HL-60 (cell line): ENCODE results near the gene DMAP1.

Experiments used
- DNase-seq, 2 experiments: peaks; one replicate each; pipeline ENCODE4 v3.0.0-alpha.2; 2010 to 2020; ENCODE audit warnings: low read depth in 1 of 2, low spot score in 1 of 2
- H3K27ac ChIP-seq: fragments of 250-450 bp; sonication (Bioruptor Pico); replicated peaks from 2 replicates; pipeline ENCODE4 v1.5.1; 2020; ENCODE audit warnings: mild to moderate bottlenecking, moderate library complexity
- H3K27me3 ChIP-seq: fragments of 250-450 bp; sonication (Bioruptor Pico); 2 replicates; pipeline ENCODE4 v1.5.1; 2021; ENCODE audit warnings: mild to moderate bottlenecking, moderate library complexity; ENCODE audit not compliant: insufficient read depth, poor library complexity, severe bottlenecking
- H3K4me3 ChIP-seq: replicated peaks from 2 replicates; pipeline ENCODE4 v1.5.1; 2011; ENCODE audit warnings: mild to moderate bottlenecking, control low read depth, low read length; ENCODE audit not compliant: insufficient read depth
- GABPA ChIP-seq: IDR thresholded peaks from 2 replicates; pipeline ENCODE4 v1.6.1; 2012; ENCODE audit warnings: low read depth
- POLR2AphosphoS5 ChIP-seq: IDR thresholded peaks from 2 replicates; pipeline ENCODE4 v1.6.1; 2012; ENCODE audit warnings: low read depth
- SPI1 ChIP-seq: IDR thresholded peaks from 2 replicates; pipeline ENCODE4 v1.6.1; 2012; ENCODE audit warnings: low read depth, mild to moderate bottlenecking, borderline replicate concordance
- TF ChIP-seq, protein P1 (sequence below): IDR thresholded peaks from one replicate; pipeline ENCODE4 v1.5.1; 2011; ENCODE audit warnings: low read length, control low read depth, inconsistent platforms; ENCODE audit not compliant: insufficient read depth
- TF ChIP-seq, protein P2 (sequence below): IDR thresholded peaks from 2 replicates; pipeline ENCODE4 v1.6.1; 2012; ENCODE audit warnings: low read depth; ENCODE audit not compliant: insufficient replicate concordance

The DMAP1 gene

DNA sequence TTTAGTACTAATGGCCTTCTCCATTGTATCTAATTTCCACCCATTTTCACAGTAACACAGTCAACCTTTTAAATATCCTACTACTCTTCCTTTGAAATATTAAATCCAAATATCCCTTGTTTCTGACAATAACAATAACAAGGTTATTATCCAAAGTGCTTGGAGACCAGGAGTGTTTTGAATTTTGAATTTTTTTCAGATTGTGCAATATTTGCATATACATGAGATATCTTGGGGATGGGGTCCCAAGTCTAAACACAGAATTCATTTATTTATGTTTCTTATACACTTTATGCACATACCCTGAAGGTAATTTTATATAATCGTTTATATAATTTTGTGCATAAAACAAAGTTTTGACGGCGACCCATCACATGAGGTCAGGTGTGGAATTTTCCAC lies 17.5 kb downstream of the DMAP1 start:
- H3K27ac ChIP-seq: no peak overlapping the region
- no peak overlapping the region for H3K4me3 ChIP-seq
- no peak for DNase-seq
- H3K27me3 ChIP-seq: no peaks in the 10 kb centered on the region
- TF ChIP-seq POLR2AphosphoS5 (no peak), SPI1 (no peak), GABPA (no peak)
- TF ChIP-seq, protein P1, sequence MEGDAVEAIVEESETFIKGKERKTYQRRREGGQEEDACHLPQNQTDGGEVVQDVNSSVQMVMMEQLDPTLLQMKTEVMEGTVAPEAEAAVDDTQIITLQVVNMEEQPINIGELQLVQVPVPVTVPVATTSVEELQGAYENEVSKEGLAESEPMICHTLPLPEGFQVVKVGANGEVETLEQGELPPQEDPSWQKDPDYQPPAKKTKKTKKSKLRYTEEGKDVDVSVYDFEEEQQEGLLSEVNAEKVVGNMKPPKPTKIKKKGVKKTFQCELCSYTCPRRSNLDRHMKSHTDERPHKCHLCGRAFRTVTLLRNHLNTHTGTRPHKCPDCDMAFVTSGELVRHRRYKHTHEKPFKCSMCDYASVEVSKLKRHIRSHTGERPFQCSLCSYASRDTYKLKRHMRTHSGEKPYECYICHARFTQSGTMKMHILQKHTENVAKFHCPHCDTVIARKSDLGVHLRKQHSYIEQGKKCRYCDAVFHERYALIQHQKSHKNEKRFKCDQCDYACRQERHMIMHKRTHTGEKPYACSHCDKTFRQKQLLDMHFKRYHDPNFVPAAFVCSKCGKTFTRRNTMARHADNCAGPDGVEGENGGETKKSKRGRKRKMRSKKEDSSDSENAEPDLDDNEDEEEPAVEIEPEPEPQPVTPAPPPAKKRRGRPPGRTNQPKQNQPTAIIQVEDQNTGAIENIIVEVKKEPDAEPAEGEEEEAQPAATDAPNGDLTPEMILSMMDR: no peak
- TF ChIP-seq, protein P2, sequence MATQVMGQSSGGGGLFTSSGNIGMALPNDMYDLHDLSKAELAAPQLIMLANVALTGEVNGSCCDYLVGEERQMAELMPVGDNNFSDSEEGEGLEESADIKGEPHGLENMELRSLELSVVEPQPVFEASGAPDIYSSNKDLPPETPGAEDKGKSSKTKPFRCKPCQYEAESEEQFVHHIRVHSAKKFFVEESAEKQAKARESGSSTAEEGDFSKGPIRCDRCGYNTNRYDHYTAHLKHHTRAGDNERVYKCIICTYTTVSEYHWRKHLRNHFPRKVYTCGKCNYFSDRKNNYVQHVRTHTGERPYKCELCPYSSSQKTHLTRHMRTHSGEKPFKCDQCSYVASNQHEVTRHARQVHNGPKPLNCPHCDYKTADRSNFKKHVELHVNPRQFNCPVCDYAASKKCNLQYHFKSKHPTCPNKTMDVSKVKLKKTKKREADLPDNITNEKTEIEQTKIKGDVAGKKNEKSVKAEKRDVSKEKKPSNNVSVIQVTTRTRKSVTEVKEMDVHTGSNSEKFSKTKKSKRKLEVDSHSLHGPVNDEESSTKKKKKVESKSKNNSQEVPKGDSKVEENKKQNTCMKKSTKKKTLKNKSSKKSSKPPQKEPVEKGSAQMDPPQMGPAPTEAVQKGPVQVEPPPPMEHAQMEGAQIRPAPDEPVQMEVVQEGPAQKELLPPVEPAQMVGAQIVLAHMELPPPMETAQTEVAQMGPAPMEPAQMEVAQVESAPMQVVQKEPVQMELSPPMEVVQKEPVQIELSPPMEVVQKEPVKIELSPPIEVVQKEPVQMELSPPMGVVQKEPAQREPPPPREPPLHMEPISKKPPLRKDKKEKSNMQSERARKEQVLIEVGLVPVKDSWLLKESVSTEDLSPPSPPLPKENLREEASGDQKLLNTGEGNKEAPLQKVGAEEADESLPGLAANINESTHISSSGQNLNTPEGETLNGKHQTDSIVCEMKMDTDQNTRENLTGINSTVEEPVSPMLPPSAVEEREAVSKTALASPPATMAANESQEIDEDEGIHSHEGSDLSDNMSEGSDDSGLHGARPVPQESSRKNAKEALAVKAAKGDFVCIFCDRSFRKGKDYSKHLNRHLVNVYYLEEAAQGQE: no peak

DNA sequence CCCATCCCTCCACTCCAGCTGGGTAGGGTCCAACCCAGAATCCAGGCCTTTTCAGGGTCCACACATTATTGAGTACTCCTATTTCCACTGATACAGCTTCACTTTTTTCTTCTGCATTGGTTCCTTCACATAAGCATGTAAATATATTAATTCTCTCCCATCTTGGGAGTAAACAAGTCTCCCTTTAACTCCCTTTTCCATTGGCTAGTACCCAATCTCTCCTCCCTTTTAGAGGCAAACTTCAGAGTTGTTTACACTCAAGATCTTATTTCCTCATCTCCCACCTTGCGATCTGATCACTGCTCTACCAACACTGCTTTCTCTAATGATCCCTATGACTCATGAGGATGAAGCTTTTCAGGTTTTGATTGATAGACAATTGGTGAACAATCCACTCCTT lies 20.3 kb downstream of the DMAP1 start:
- TF ChIP-seq, protein P2: no peak
- TF ChIP-seq GABPA: no peak
- no peak for TF ChIP-seq SPI1
- TF ChIP-seq POLR2AphosphoS5: no peak
- TF ChIP-seq, protein P1: no peak
- no peaks in the 10 kb centered on the region for H3K27me3 ChIP-seq
- DNase-seq: no peak
- no peak overlapping the region for H3K27ac ChIP-seq
- H3K4me3 ChIP-seq: no peak overlapping the region

DNA sequence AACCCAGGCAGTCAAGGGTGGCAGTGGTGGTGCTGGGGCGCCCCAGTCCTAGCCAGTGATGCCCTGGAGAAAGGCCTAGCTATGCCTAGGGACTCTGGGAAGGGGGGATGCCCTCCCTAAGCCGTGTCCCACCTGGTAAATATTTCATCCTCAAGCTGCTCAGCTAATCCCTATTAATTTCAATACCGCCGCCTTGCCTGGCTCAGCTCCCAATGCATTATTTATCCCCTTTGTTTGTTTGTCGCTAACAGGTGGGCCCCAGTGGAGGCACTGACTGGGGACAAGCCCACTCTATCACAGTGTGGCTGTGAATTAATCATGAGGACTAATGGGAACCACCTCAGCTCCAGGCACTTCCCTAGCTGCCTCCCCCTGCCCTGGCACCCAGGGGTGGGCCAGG lies 22.5 kb downstream of the DMAP1 start:
- Histone ChIP-seq H3K27ac (no peak overlapping the region), H3K27me3 (no peaks in the 10 kb centered on the region), H3K4me3 (no peak overlapping the region)
- TF ChIP-seq POLR2AphosphoS5 (no peak), GABPA (no peak), SPI1 (no peak)
- TF ChIP-seq, protein P1: no peak
- TF ChIP-seq, protein P2: no peak
- no peak for DNase-seq
